Activated T-cell treated with anti-CD3 and anti-CD28 coated beads for 4 hours (primary cell): Measurements from ENCODE around the gene TGFB1.
"Not testable (repeated sequence)": the region's sequence is repeated elsewhere in the genome, so short reads cannot be mapped to it uniquely, and the experiment has no call there.

Experiments used
- DNase-seq: peaks from one replicate; pipeline ENCODE4 v3.0.0-alpha.2; 2020

TGFB1 gene

DNA sequence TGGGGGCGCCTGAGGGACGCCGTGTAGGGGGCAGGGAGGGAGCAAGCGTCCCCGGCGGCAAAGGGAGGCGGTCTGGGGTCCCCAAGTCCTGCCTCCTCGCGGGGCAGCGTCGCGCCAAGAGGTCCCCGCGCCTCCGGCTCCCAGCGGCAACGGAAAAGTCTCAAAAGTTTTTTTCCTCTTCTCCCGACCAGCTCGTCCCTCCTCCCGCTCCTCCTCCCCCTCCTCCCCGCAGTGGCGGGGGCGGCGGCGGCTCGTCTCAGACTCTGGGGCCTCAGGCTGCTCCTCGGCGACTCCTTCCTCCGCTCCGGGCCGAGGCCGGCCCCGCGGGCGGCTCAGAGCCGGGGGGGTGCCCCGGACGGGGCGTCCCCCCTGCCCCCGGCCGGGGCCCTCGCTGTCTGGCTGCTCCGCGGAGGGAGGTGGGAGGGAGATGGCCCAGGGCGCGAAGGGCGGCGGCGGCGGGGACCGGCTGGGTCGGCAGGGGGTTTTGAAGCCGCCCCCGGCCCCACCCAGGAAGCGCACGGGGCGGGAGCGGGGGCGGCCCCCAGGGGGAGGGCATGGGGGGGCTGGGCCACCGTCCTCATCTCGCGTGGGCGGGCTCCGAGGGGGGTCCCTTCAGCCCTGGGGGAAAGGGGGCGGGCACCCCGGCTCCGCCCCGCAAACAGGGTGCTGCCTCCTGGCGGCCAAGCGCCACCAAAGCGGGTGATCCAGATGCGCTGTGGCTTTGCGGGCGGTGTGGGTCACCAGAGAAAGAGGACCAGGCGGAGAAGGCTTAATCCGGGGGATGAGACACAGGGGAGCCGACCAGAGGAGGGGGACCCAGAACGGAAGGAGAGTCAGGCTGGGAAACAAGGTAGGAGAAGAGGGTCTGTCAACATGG is at the start of gene TGFB1:
TGFB1 (minus strand) TSS at position 457 of the 877 bp plus-strand sequence. CDS start 878 bp downstream, outside the sequence.
- DNase-seq = peak; percentile 94

DNA sequence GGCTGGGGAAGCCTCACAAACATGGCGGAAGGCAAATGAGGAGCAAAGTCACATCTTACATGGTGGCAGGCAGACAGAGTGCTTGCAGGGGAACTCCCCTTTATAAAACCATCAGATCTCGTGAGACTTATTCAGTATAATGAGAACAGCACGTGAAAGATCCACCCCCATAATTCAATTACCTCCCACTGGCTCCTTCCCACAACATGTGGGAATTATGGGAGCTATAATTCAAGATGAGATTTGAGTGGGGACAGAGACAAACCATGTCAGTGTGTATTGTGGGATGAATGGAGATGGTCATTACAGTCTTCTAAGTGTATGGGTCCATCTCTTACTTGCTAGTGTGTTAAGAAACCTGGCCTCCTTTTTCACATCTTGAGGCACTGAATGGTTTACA is 48.3 kb upstream of the TGFB1 start:
- no peak for DNase-seq

DNA sequence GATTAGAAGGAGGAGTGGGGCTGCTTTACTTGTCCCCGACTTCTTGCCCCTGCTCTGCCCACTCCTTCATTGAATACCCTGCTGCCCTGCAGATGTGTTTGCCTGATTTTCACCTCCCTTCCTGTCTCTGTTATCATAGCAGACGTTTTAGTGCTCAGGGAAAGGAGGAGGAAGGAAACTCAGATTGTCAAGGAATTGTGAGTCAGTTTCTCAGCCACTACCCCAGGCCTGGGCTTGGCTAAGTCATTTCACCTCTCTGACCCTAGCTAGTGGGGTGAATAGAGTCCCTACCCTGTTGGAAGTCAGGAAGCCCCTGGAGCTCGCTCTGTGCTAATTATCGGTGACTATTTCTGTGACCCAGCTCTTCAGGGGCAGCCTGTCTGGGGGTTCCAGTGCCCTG is 47.8 kb upstream of the TGFB1 start:
- DNase-seq = no peak

DNA sequence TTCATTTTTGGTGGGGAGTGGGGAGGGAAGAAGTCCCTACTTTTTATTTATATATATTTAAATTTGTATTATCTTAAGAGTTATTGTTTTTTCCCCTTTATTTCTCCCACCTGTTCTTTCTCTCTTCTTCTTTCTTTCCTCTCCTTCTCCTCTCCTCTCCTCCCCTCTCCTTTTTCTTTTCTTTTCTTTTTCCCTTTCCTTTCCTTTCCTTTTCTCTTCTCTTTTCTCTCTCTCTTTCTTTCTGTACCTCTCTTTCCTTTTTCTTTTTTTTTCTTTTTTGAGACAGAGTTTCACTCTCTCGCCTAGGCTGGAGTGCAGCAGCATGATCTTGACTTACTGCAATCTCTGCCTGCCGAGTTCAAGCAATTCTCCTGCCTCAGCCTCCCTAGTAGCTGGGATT is 45.8 kb upstream of the TGFB1 start:
- DNase-seq = no peak

DNA sequence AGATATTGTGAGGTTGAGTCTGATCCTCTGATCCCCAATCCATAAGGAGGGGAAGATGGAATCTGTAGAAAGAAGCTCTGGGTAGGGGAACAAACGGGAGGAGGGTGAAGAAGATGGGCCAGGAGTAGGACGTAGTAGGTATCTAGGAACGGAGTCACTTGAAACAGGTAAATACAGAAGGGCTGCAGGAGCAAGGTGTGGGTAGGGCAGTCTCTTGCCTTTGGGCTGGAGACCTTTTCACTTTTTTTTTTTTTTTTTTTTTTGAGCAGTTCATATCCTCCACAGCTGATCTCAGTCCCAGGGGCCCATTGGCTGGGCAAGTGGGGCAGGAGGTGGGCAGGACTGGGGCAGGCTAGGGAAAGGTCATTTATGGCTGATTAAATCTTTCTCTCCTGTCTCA is 45.4 kb upstream of the TGFB1 start:
- no peak for DNase-seq

DNA sequence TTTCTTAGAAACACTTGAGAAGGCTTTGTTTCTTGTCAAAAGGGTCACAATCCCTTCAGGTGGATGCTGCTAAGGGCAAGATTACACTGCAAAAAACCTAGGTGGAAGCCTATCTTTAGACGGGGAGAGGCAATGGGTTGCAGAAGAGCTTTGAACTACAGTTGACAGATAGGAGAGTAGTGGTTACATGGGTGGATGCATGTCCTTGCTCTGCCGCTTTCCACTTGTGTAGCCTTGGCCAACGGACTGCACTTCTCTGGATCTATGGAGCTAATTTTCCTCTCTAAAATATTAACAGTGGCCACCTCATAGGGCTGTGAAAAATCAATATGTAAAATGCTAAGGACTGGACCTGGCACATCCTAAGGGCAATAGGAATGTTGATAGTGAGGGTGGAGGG is 44.9 kb upstream of the TGFB1 start:
- DNase-seq = no peak

DNA sequence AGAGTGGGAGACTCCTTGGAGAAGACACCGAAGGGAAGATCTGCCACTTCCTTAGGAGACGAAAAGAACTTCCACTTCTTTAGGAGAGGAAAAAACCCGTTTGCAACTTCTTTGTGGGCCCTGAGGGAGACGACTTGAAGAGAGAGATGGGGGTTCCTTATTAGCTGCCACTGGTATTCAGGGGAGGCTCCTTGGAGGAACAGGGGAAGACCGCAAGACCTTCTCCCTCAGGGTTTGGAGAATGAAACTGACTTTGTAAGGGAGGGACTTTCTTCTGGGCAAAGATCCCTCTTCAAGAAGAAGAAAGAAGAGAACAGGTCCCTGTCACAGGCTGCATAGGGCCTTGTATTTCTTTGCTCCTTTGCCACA is 44.3 kb upstream of the TGFB1 start:
- DNase-seq = no peak

DNA sequence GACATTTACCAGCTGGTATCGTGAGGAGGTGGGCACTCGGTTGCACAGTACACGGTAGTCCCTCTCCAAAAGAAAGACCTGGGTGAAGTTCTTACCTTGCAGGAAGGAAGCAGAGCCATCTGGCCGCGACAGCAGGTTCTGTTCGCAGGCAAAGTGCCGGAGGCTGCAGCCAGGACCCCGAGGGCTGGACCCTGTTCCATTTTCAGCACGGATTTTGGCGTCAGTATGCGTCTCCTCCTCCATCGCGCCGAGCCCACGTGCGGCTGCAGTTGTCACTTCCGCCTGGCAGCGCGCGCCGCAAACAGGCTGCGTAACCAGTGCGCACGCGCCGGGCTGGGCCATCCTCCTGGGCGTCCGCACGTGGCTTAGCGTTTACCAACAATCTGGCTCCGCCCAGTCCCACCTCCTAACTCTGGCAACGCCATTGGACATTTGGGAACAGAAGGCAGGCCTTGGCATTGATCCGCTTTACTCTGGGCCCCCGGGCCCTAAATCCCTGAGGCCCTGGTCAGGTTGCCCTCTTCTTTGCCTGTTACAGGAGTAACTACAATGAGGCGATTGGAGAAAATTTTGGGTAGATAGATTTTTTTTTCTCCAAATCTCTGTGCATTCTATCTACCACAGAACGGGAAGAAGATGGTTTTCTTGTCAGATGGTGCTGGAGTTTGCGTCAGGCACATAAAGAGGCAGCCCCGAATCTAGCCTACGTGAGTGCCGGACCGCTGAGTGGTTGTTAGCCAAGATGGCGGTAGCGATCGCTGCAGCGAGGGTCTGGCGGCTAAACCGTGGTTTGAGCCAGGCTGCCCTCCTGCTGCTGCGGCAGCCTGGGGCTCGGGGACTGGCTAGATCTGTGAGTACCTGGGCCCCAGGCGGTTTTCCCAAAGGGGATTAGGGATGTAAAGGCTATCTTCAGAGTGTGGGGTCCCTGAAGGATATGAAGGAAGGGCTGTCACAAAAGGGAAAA is 43.6 kb upstream of the TGFB1 start, which contains the start of the genes BCKDHA and EXOSC5:
BCKDHA (plus strand) TSS at position 733 of the 964 bp plus-strand sequence; CDS start at position 743, 10 bp downstream.
EXOSC5 (minus strand) TSS at position 274 of the 964 bp plus-strand sequence; CDS start at position 243, 31 bp downstream.
- peak; percentile 97 for DNase-seq

DNA sequence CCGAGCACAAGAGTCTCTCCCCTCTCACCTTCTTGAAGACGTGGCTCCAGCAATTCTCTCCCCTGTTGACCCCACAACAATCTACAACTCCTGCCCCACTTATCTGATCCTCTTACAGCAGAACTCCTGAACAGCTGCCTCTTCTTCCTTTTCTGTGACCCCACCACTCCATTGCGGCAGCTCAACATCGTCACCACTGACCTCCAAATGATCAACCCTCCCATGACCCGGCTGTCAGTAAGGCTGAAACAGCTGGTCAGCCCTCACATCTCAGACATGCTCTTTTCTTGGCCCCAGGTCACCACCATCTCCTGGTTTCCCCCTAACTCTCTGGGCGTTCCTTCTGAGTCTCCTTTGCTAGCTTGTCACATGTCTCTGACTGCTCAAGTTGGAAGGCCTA is 41.6 kb upstream of the TGFB1 start:
- DNase-seq = no peak

DNA sequence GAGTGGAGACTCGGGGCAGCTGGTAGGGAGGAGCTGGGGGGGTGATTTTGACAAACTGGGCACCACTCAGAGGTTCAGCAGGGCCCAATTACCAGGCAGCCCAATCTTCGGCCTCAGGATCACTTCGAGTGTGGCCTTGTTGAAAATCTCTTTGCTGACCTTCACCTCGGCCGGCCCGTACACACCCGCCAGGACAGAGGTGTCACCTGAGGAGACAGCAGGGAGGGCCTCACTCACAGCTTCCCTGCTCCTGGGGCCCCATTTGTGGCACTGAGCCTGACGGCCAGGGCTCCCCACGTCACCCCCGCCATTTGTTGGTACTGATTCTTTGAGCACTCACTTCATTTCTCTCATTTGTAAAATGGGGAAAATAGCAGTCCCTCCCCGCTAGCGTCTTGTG is 39.1 kb upstream of the TGFB1 start:
- no peak for DNase-seq

DNA sequence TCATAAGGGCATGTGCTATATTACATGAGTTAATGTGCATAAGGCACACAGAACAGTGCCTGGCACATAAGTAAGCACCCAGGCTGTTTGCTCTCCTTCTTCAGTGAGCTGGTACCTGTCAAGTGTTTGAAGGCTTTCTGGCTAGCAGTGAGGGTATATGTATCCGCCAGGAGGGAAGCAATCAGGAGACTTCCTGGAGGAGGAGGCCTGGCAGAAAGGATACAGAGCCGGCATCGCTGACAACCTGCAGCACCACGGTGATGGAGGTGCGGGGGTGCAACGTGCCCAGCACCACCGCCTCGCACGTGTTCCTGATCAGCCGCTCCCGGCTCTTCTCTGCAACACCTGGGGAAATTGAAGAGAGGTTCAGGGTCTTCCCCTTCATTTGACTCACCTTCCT is 37.9 kb upstream of the TGFB1 start:
- DNase-seq = no peak

DNA sequence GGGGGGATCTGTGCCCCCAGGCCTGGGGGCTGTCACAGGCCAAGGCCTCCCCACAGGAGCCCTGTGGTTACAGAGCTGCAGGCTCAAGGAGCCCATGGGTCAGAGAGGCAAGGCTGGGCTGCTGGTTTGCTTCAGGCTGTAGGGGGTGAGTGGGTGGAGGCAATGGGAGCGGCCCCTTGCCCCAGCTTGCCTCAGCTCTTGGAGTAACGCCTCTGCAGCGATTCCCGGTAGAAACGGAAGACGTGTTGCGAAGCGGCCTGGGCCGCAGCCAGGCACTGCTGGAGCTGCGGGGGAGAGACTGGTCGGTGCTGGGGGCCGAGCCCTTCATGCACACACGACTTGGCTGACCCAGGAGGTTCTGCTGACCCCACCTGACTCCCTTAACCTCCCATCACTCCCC is 32.7 kb upstream of the TGFB1 start:
- no peak for DNase-seq

DNA sequence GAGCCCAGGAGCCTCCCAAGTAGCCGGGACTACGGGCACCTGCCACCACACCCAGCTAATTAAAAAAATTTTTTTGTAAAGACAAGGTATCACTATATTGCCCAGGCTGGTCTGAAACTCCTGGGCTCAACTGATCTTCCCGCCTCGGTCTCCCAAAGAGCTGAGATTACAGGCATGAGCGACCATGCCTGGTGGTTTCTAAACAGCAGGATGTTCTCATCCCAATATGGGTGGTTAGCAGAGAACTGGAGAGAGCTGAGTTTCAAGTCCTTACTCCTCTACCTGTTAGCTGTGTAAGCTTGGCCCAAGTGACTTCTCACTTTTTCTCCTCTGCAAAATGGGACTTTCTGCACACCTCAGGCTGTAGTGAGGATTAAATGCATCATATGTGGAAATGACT is 30.6 kb upstream of the TGFB1 start:
- no peak for DNase-seq

DNA sequence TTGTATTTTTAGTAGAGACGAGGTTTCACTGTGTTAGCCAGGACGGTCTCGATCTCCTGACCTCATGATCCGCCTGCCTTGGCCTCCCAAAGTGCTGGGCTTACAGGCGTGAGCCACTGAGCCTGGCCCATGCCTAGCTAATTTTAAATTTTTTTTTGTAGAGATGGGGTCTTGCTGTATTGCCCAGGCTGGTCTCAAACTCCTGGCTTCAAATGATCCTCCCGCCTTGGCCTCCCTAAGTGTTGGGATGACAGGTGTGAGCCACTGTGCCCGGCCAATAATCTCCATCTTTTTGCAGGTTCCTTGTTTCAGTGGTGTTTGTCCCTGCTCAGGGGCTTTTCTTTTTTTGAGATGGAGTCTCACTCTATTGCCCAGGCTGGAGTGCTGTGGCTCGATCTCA is 27.8 kb upstream of the TGFB1 start:
- DNase-seq = not testable (repeated sequence)

DNA sequence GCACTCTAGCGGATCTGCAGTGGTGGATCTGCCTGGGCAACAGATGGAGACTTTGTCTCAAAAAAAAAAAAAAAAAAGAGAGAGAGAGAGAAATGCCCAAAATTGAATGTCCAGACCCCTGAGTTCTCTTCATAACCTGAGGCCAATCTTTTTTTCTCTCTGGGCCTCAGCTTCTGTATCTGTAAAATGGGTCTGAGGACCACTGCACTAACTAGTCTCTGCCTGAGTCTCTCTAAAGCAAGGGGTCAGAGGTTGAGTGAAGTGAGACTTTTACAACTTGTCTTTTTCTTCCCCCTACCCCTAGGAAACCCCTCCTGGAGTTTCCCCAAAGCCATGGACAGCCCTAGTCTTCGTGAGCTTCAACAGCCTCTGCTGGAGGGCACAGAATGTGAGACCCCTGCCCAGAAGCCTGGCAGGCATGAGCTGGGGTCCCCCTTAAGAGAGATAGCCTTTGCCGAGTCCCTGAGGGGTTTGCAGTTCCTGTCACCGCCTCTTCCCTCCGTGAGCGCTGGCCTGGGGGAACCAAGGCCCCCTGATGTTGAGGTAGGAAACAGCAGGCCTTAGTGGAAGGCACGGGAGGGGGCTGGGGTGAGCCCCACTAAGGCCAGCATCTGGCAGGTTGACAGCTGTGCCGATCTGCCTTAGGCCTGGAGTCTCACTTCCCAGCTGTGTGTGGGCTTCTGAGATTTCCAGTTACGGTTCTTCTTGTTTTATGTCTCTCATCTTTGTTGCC is 24.4 kb upstream of the TGFB1 start:
- DNase-seq = no peak

DNA sequence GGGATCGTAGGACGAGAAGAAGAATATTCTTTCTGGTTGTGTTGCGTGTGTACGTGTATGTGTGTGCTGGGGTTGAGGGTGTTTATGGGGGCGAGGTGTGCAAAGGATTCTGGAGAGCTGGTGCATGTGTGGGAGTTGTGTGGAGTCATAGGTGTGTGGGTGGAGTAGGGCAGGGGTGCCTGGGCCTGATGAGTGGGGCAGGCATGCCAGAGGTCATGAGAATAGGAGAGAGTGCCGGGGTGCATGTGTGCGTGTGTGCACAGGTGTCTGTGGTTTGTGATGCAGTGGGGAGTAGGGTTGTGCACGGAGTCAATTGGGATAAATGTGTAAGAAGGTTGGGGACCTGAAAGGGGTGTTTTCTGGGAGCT is 23.3 kb upstream of the TGFB1 start:
- no peak for DNase-seq

DNA sequence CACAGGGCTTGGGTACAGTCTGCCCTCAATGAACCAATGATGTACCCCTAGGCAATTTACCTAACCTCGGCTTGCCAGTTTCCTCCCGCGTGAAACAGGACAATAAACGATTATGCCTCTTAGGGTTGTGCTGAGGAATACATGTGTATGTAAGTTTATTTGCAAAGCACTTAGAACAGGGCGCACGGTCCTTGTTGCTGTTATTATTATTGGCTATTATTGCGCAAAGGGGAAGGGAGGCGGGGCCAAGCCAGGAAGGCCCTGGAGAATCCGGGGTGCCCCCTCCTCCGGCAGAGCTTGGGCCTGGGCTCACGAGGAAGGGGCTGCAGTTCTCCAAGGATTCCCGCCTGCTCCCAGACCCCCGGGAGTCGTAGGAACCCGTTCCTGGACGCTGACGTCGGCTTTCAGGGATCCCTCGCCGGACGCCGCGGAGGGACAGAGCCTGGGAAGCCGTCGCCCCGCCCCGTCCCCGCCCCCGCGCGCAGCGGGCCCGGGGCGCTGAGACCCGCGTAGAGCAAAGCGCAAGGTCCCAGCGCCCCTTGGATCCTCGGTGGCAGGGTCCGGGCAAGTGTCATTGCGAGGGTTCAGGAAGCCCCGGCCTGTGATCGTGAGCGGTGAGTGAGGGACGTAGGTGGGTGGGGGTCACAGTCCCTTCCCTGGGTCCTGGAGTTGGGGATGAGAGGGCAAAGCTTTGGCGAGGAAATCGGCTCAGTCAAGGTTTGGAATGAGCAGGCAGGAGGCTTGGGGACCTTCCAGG is 22.7 kb upstream of the TGFB1 start, which contains the start of gene TMEM91:
TMEM91 (plus strand) TSS at position 293 of the 757 bp plus-strand sequence. CDS start 1,777 bp downstream, outside the sequence.
- no peak for DNase-seq

DNA sequence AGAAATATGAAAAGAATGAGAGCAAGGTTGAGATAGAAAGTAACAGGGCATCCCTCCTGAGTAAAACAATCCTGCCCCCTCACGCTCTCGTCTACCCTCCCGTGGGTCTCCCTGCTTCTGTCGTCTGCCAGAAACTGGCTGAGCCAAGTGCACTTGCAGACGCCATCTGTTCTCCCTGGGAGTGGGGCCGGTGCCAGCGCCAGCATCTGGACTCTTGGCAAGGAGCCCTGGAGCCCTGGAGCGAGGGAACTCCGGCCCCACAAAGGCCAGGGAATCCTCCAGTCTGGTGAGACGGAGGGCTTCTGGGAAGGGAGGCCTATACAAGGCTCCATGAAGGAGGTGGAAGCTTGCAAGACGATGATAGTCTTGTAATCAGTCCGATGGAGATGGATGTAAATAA is 20.3 kb upstream of the TGFB1 start:
- no peak for DNase-seq

DNA sequence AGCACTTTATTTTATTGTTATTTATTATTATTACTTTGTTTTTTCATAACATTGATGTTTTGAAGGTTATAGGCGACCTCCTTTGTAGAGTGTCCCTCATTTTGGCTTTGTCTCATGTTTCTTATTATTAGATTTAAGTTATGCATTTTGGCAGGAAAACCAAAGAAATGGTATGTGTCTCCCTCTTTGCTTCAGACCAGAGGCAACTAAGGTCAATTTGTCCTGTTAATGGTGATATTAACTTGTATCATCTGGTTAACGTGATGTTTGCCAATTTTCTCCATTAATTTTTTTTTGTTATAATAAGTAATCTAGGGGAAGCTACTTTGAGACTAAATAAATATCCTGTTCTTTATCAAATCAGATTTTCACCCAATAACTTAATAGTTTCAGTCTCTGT is 18.8 kb upstream of the TGFB1 start:
- no peak for DNase-seq

DNA sequence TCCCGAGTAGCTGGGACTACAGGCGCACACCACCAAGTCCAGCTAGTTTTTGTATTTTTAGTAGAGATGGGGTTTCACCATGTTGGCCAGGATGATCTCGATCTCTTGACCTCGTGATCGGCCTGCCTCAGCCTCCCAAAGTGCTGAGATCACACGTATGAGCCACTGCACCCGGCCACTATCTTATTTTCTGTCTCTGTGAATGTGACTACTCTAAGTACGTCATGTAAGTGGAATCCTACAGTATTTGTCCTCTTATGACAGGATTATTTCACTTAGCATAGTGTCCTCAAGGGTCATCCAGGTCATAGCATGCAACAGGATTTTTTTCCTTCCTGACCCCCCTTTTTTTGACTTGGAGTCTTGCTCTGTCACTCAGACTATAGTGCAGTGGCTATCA is 17.8 kb upstream of the TGFB1 start:
- no peak for DNase-seq

DNA sequence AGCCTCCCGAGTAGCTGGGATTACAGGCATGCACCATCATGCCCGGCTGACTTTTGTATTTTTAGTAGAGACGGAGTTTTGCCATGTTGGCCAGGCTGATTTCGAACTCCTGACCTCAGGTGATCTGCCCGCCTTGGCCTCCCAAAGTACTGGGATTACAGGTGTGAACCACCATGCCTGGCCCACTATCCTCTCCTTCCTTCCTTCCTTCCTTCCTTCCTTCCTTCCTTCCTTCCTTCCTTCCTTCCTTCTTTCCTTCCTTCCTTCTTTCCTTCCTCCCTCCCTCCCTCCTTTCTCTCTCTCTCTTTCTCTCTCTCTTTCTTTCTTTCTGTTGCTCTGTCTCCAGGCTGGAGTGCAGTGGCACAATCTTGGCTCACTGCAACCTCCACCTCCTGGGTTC is 17.4 kb upstream of the TGFB1 start:
- DNase-seq = not testable (repeated sequence)

DNA sequence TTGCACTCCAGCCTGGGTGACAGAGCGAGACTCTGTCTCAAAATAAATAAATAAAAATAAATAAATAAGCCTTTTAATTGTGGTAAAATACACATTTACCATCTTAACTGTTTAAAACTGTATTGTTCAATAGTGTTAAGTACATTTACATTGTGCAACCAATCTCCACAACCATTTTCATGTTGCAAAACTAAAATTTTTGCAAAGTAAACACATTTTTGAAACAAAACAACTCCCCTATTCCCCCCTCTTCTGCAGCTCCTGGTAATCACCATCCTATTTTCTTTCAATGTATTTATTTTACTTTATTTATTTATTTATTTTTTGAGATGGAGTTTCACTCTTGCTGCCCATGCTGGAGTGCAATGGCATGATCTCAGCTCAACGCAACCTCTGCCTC is 16.0 kb upstream of the TGFB1 start:
- no peak for DNase-seq
